Mesothelial cell of epicardium (in vitro differentiated cells): Measurements from ENCODE around the gene SPACA9. TPM values are rescaled to one million over a fixed set of nuclear protein-coding genes. Genes with fewer than 3 reads are reported as not detected.

Experiments used
- DNase-seq, 2 experiments: peaks; one replicate each; pipeline ENCODE4 v3.0.0; 2021; ENCODE audit warnings: low spot score in 2 of 2; ENCODE audit not compliant: unreplicated experiment in 2 of 2
- H3K27ac Mint-ChIP-seq: 2 replicates; pipeline ENCODE4 v1.8.0; 2021; ENCODE audit warnings: mixed read lengths
- H3K27me3 Mint-ChIP-seq: 2 replicates; pipeline ENCODE4 v1.8.0; 2021; ENCODE audit warnings: low read depth, mixed read lengths
- H3K36me3 Mint-ChIP-seq: 2 replicates; pipeline ENCODE4 v1.8.0; 2021; ENCODE audit warnings: mixed read lengths
- H3K4me1 Mint-ChIP-seq: 2 replicates; pipeline ENCODE4 v1.8.0; 2021; ENCODE audit warnings: mixed read lengths
- H3K4me3 Mint-ChIP-seq: 2 replicates; pipeline ENCODE4 v1.8.0; 2021; ENCODE audit warnings: mild to moderate bottlenecking, moderate library complexity, mixed read lengths
- H3K9me3 Mint-ChIP-seq: 2 replicates; pipeline ENCODE4 v1.8.0; 2021; ENCODE audit warnings: mixed read lengths
- total RNA-seq: library from RNA; stranded (reverse); gene quantifications from 3 replicates; pipeline ENCODE4 v1.2.1, GENCODE V29; 2021
- TF ChIP-seq, protein P1 (sequence below): fragments of 200-600 bp; sonication (generic); IDR thresholded peaks from one replicate; pipeline ENCODE4 v1.5.0; 2021; ENCODE audit warnings: antibody characterized with exemption; ENCODE audit not compliant: unreplicated experiment

SPACA9 gene
- total RNA-seq: 5.5 to 5.8 TPM (median 5.7 TPM) in 3 replicates

DNA sequence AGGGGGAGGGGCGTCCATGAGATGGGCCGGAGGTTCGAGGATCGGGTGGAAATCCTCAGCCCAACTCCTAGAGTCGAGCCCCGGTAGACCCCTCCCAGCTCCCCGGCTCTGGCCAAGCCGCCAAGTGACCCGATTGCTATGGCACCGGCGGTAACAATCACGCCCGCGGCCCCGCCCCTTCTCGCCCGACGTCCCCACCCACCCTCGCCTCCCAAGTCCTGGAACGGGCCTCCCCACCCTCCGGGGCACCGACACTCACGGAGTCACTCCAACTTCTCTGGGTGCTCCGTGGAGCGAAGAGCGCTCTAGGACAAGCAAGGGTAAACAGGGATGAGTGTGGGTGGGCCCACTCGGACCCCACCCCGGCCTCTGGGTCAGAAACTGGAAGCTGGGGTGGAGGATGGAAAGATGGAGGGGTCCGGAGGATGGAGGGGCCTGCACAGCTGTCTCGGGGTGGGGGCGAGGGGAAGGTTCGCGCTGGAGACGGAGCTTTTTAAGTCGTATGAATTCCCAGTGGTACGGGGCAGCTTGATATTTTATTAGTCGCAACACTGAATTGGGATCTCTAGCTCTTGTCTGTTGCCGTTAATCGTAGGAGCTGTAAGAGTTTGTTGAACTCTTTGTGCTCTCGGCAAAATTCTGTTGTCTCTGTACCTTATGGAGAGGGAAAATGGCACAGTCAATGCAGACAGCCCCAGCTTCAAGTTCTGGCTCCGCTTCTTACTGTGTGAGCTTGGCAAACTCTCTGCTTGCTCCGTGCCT is at the start of gene SPACA9:
Gene SPACA9, plus strand, starts transcription at position 204 of the 762 bp plus-strand sequence. CDS start 5,050 bp downstream, outside the sequence.
- Mint-ChIP-seq H3K36me3 (no peaks in the 10 kb centered on the region), H3K4me1 (peaks cover 2% of the 10 kb centered on the region), H3K9me3 (no peaks in the 10 kb centered on the region), H3K27ac (peak within 1 kb of the TSS; percentile 72), H3K27me3 (peaks cover 5% of the 10 kb centered on the region), H3K4me3 (peak within 1 kb of the TSS; percentile 74)
- peak; percentile 43 to 59 for DNase-seq
- TF ChIP-seq, protein P1, sequence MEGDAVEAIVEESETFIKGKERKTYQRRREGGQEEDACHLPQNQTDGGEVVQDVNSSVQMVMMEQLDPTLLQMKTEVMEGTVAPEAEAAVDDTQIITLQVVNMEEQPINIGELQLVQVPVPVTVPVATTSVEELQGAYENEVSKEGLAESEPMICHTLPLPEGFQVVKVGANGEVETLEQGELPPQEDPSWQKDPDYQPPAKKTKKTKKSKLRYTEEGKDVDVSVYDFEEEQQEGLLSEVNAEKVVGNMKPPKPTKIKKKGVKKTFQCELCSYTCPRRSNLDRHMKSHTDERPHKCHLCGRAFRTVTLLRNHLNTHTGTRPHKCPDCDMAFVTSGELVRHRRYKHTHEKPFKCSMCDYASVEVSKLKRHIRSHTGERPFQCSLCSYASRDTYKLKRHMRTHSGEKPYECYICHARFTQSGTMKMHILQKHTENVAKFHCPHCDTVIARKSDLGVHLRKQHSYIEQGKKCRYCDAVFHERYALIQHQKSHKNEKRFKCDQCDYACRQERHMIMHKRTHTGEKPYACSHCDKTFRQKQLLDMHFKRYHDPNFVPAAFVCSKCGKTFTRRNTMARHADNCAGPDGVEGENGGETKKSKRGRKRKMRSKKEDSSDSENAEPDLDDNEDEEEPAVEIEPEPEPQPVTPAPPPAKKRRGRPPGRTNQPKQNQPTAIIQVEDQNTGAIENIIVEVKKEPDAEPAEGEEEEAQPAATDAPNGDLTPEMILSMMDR: no peak

- H3K27ac Mint-ChIP-seq: no peak overlapping the region
- TF ChIP-seq, protein P1: no peak
- H3K9me3 Mint-ChIP-seq: no peaks in the 10 kb centered on the region
- H3K4me1 Mint-ChIP-seq: peaks cover 6% of the 10 kb centered on the region
- H3K4me3 Mint-ChIP-seq: no peak overlapping the region
- no peaks in the 10 kb centered on the region for H3K36me3 Mint-ChIP-seq
- H3K27me3 Mint-ChIP-seq: no peaks in the 10 kb centered on the region
- DNase-seq: no peak
These were observed 46.4 kb upstream of the SPACA9 start for GRCh38 chr9:132832171-132832881.

- Mint-ChIP-seq H3K9me3 (no peaks in the 10 kb centered on the region), H3K27me3 (no peaks in the 10 kb centered on the region), H3K27ac (no peak overlapping the region), H3K4me3 (no peak overlapping the region), H3K36me3 (no peaks in the 10 kb centered on the region), H3K4me1 (peaks cover 6% of the 10 kb centered on the region)
- TF ChIP-seq, protein P1: no peak
- DNase-seq: no peak
These were observed 45.1 kb upstream of the SPACA9 start for GRCh38 chr9:132833550-132834121.

DNA sequence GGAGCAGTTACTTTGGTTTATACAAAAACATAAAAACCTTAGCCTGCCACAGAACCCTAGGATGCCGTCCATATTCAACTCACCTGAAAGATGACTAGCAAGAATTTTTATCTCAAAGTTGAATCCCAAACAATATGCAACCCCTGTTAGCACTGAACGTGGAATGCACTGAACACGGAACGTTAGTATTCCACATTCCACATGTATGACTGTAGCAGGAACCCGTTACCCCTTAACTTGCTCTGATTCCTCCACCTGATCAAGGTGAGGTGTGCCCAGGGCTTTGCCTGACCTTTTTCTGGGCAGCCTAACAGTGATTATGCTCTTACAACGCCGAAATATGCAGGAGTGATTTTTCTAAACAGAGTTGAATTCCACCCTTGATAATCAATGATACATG is 44.4 kb upstream of the SPACA9 start:
- H3K36me3 Mint-ChIP-seq: no peaks in the 10 kb centered on the region
- H3K27ac Mint-ChIP-seq: no peak overlapping the region

DNA sequence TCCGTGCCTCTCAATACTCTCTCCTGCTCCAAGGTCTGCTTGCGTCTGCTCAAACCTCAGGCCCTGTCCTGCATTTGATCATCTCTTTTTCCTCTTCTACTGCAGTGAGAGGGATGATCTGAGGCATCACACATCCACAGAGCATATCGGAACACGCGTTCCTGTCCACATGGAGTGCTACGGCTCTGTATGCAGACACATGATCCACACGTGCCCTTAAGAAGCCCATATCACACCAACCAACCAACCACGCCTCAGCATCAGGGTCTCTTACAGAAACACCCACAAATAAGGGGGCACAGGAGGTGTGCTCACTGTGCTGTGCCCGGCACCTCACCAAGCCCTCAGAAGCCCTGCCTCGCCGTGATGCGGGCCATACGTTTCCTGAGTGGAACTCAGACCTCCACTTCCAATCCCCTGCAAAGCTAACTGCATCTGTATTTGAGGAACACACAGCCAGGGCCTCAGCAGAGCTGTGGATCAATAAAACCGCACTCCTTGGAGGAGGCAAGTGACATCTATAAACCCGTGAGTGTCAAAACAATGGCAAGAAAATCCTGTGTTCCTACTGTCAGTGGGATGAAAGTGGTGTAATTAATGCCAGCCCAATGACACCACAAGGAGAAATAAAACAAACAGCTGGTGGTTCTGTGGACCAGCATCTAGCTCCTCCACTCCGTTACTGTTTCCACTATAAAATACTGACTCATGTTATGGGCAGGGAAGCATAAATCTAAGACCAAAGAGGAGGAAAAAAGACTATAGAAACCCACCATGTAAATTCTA is 41.0 kb upstream of the SPACA9 start:
- Mint-ChIP-seq H3K9me3 (no peaks in the 10 kb centered on the region), H3K27ac (no peak overlapping the region), H3K36me3 (no peaks in the 10 kb centered on the region), H3K4me1 (peaks cover 6% of the 10 kb centered on the region), H3K27me3 (no peaks in the 10 kb centered on the region), H3K4me3 (no peak overlapping the region)
- TF ChIP-seq, protein P1: no peak
- DNase-seq: no peak

More for the DNA sequence above, 44.4 kb upstream of the SPACA9 start:
- H3K4me1 Mint-ChIP-seq: peaks cover 6% of the 10 kb centered on the region
- TF ChIP-seq, protein P1: no peak
- no peak for DNase-seq
- H3K9me3 Mint-ChIP-seq: no peaks in the 10 kb centered on the region
- no peaks in the 10 kb centered on the region for H3K27me3 Mint-ChIP-seq
- no peak overlapping the region for H3K4me3 Mint-ChIP-seq
